Suppressor macrophage (primary cell): ENCODE data around the gene SRSF4.

Experiments used
- DNase-seq, 4 experiments: peaks; one replicate each; pipeline ENCODE4 v3.0.0-alpha.2; 2020 to 2022

The SRSF4 gene

GRCh38 chr1:29200906-29201594 is 19.4 kb upstream of the SRSF4 start:
- no peak for DNase-seq

- DNase-seq: no peak
Observed at GRCh38 chr1:29197993-29198392, 16.3 kb upstream of the SRSF4 start.

- DNase-seq: peak in 1 of 4 experiments; percentile 18
Observed at GRCh38 chr1:29197590-29197924, 15.9 kb upstream of the SRSF4 start.

GRCh38 chr1:29196863-29197589 is 15.3 kb upstream of the SRSF4 start:
- DNase-seq: no peak

GRCh38 chr1:29195881-29196291 is 14.2 kb upstream of the SRSF4 start:
- DNase-seq: no peak

GRCh38 chr1:29193879-29194455 is 12.3 kb upstream of the SRSF4 start:
- no peak for DNase-seq

GRCh38 chr1:29190718-29191117 is 9.0 kb upstream of the SRSF4 start:
- DNase-seq: no peak

GRCh38 chr1:29186707-29187106 is 5.0 kb upstream of the SRSF4 start:
- DNase-seq: no peak

GRCh38 chr1:29186252-29186651 is 4.6 kb upstream of the SRSF4 start:
- no peak for DNase-seq

- no peak for DNase-seq
Observed at GRCh38 chr1:29183287-29183686, 1.6 kb upstream of the SRSF4 start.

- peak in 2 of 4 experiments; percentile 30 to 36 for DNase-seq
Observed at GRCh38 chr1:29180497-29181412, 945 bp downstream of the SRSF4 start.

- DNase-seq: peak in 1 of 4 experiments; percentile 23
Observed at GRCh38 chr1:29179641-29180184, 2.0 kb downstream of the SRSF4 start.

- no peak for DNase-seq
Observed at GRCh38 chr1:29177022-29177705, 4.5 kb downstream of the SRSF4 start.

GRCh38 chr1:29176576-29176975 is 5.1 kb downstream of the SRSF4 start:
- DNase-seq: no peak

GRCh38 chr1:29172415-29172939 is 9.2 kb downstream of the SRSF4 start:
- no peak for DNase-seq

- DNase-seq: no peak
Observed at GRCh38 chr1:29171521-29171920, 10.2 kb downstream of the SRSF4 start.

GRCh38 chr1:29171089-29171488 is 10.6 kb downstream of the SRSF4 start:
- DNase-seq: no peak

- peak in 1 of 4 experiments; percentile 21 for DNase-seq
Observed at GRCh38 chr1:29169976-29170375, 11.7 kb downstream of the SRSF4 start.

- DNase-seq: no peak
Observed at GRCh38 chr1:29167904-29168303, 13.8 kb downstream of the SRSF4 start.

- DNase-seq: no peak
Observed at GRCh38 chr1:29166291-29166878, 15.3 kb downstream of the SRSF4 start.

- no peak for DNase-seq
Observed at GRCh38 chr1:29164588-29164987, 17.1 kb downstream of the SRSF4 start.
